ENCODE measurements around the gene BRIX1. TPM values are rescaled to one million over a fixed set of nuclear protein-coding genes. Genes with fewer than 3 reads are reported as not detected.
A peak's percentile ranks its signal among the peaks of the same experiment; 100 is the strongest.
"Not testable (repeated sequence)": the region's sequence is repeated elsewhere in the genome, so short reads cannot be mapped to it uniquely, and the experiment has no call there.

Gene BRIX1
- total and polyA plus RNA-seq, 5 donors = 12.4 to 20.8 (median 13.6) TPM

- Histone ChIP-seq H3K27me3 (ENCODE audit: control insufficient read depth, insufficient read depth) (no peaks in the 10 kb centered on the region), H3K4me3 (ENCODE audit: low read length) (peak overlapping the region; percentile 94), H3K4me1 (ENCODE audit: control insufficient read depth, insufficient read depth, low read length) (peaks cover 4% of the 10 kb centered on the region), H3K27ac (ENCODE audit: low read length) (peak overlapping the region; percentile 88), H3K9me3 (ENCODE audit: control insufficient read depth, low read length) (no peaks in the 10 kb centered on the region)
- ATAC-seq (peak; percentile 7 to 20), DNase-seq (peak; percentile 29 to 75 (median 69))
- 3% methylated on average over 20 of the region's 20 CpGs for WGBS
- intact Hi-C loops (cut with DNase I) = no loop called here
Measured at GRCh38 chr5:34914671-34915138, 806 bp upstream of the BRIX1 start.

- ATAC-seq (no peak), DNase-seq (no peak)
- Histone ChIP-seq H3K27ac (ENCODE audit: low read length) (peak overlapping the region; percentile 68), H3K4me3 (ENCODE audit: low read length) (peak overlapping the region; percentile 94), H3K4me1 (ENCODE audit: control insufficient read depth, insufficient read depth, low read length) (peaks cover 4% of the 10 kb centered on the region), H3K9me3 (ENCODE audit: control insufficient read depth, low read length) (no peaks in the 10 kb centered on the region), H3K27me3 (ENCODE audit: control insufficient read depth, insufficient read depth) (no peaks in the 10 kb centered on the region)
- intact Hi-C loops (cut with DNase I) = no loop called here
- WGBS = 0% methylated on average over 20 of the region's 20 CpGs
Measured at GRCh38 chr5:34915856-34916192, 313 bp downstream of the BRIX1 start.

- Histone ChIP-seq H3K9me3 (ENCODE audit: control insufficient read depth, low read length) (no peaks in the 10 kb centered on the region), H3K4me1 (ENCODE audit: control insufficient read depth, insufficient read depth, low read length) (peaks cover 4% of the 10 kb centered on the region), H3K27ac (ENCODE audit: low read length) (no peak overlapping the region), H3K27me3 (ENCODE audit: control insufficient read depth, insufficient read depth) (no peaks in the 10 kb centered on the region), H3K4me3 (ENCODE audit: low read length) (peak overlapping the region; percentile 94)
- ATAC-seq (no peak), DNase-seq (no peak)
- intact Hi-C loops (cut with DNase I) = no loop called here
- WGBS = 15% methylated on average over 6 of the region's 6 CpGs
Measured at GRCh38 chr5:34916518-34916917, 1.0 kb downstream of the BRIX1 start.

- no peak for ATAC-seq
Measured at GRCh38 chr5:34918025-34918424, 2.5 kb downstream of the BRIX1 start.

GRCh38 chr5:34919077-34919476, 3.6 kb downstream of the BRIX1 start:
- Histone ChIP-seq H3K27me3 (ENCODE audit: control insufficient read depth, insufficient read depth) (no peaks in the 10 kb centered on the region), H3K9me3 (ENCODE audit: control insufficient read depth, low read length) (no peaks in the 10 kb centered on the region), H3K4me3 (ENCODE audit: low read length) (no peak overlapping the region), H3K27ac (ENCODE audit: low read length) (no peak overlapping the region), H3K4me1 (ENCODE audit: control insufficient read depth, insufficient read depth, low read length) (peaks cover 4% of the 10 kb centered on the region)
- intact Hi-C loops (cut with DNase I) = no loop called here
- ATAC-seq (no peak), DNase-seq (no peak)
- 86% methylated on average over 4 of the region's 4 CpGs for WGBS

More at GRCh38 chr5:34918025-34918424, 2.5 kb downstream of the BRIX1 start:
- Histone ChIP-seq H3K27me3 (ENCODE audit: control insufficient read depth, insufficient read depth) (no peaks in the 10 kb centered on the region), H3K4me1 (ENCODE audit: control insufficient read depth, insufficient read depth, low read length) (peaks cover 4% of the 10 kb centered on the region), H3K9me3 (ENCODE audit: control insufficient read depth, low read length) (no peaks in the 10 kb centered on the region), H3K4me3 (ENCODE audit: low read length) (no peak overlapping the region), H3K27ac (ENCODE audit: low read length) (no peak overlapping the region)
- DNase-seq = no peak
- intact Hi-C loops (cut with DNase I) = no loop called here
- 81% methylated on average over 4 of the region's 4 CpGs for WGBS

GRCh38 chr5:34923256-34923655, 7.7 kb downstream of the BRIX1 start:
- H3K4me1 ChIP-seq (ENCODE audit: control insufficient read depth, insufficient read depth, low read length); H3K27ac ChIP-seq (ENCODE audit: low read length); intact Hi-C loops (cut with DNase I); H3K9me3 ChIP-seq (ENCODE audit: control insufficient read depth, low read length); H3K27me3 ChIP-seq (ENCODE audit: control insufficient read depth, insufficient read depth); DNase-seq; ATAC-seq; H3K4me3 ChIP-seq (ENCODE audit: low read length): not testable (repeated sequence)
- 93% methylated on average over 9 of the region's 9 CpGs for WGBS

- Histone ChIP-seq H3K4me3 (ENCODE audit: low read length) (no peak overlapping the region), H3K9me3 (ENCODE audit: control insufficient read depth, low read length) (no peaks in the 10 kb centered on the region), H3K4me1 (ENCODE audit: control insufficient read depth, insufficient read depth, low read length) (no peaks in the 10 kb centered on the region), H3K27me3 (ENCODE audit: control insufficient read depth, insufficient read depth) (no peaks in the 10 kb centered on the region), H3K27ac (ENCODE audit: low read length) (no peak overlapping the region)
- intact Hi-C loops (cut with DNase I) = no loop called here
- ATAC-seq (peak in 1 of 2 donors; percentile 52), DNase-seq (no peak)
- WGBS = 49% methylated on average over 3 of the region's 3 CpGs
Measured at GRCh38 chr5:34923694-34924461, 8.4 kb downstream of the BRIX1 start.

GRCh38 chr5:34924462-34924765, 8.9 kb downstream of the BRIX1 start:
- Histone ChIP-seq H3K4me3 (ENCODE audit: low read length) (no peak overlapping the region), H3K27ac (ENCODE audit: low read length) (no peak overlapping the region), H3K9me3 (ENCODE audit: control insufficient read depth, low read length) (no peaks in the 10 kb centered on the region), H3K27me3 (ENCODE audit: control insufficient read depth, insufficient read depth) (no peaks in the 10 kb centered on the region), H3K4me1 (ENCODE audit: control insufficient read depth, insufficient read depth, low read length) (no peaks in the 10 kb centered on the region)
- DNase-seq (no peak), ATAC-seq (no peak)
- intact Hi-C loops (cut with DNase I) = no loop called here

- no peak overlapping the region for H3K27ac ChIP-seq (ENCODE audit: low read length)
Measured at GRCh38 chr5:34926318-34926888, 10.9 kb downstream of the BRIX1 start.

GRCh38 chr5:34927785-34928184, 12.3 kb downstream of the BRIX1 start:
- intact Hi-C loops (cut with DNase I) = no loop called here
- Histone ChIP-seq H3K27me3 (ENCODE audit: control insufficient read depth, insufficient read depth) (no peaks in the 10 kb centered on the region), H3K4me1 (ENCODE audit: control insufficient read depth, insufficient read depth, low read length) (no peaks in the 10 kb centered on the region), H3K9me3 (ENCODE audit: control insufficient read depth, low read length) (no peaks in the 10 kb centered on the region), H3K27ac (ENCODE audit: low read length) (no peak overlapping the region), H3K4me3 (ENCODE audit: low read length) (no peak overlapping the region)
- 98% methylated on average over 5 of the region's 5 CpGs for WGBS
- ATAC-seq (no peak), DNase-seq (no peak)

More at GRCh38 chr5:34926318-34926888, 10.9 kb downstream of the BRIX1 start:
- DNase-seq (no peak), ATAC-seq (no peak)
- WGBS = 90% methylated on average over 3 of the region's 3 CpGs
- intact Hi-C loops (cut with DNase I) = no loop called here
- Histone ChIP-seq H3K27me3 (ENCODE audit: control insufficient read depth, insufficient read depth) (no peaks in the 10 kb centered on the region), H3K4me3 (ENCODE audit: low read length) (no peak overlapping the region), H3K9me3 (ENCODE audit: control insufficient read depth, low read length) (no peaks in the 10 kb centered on the region), H3K4me1 (ENCODE audit: control insufficient read depth, insufficient read depth, low read length) (no peaks in the 10 kb centered on the region)

- no peak for ATAC-seq
- 90% methylated on average over 5 of the region's 5 CpGs for WGBS
- H3K4me3 ChIP-seq (ENCODE audit: low read length) = no peak overlapping the region
Measured at GRCh38 chr5:34928267-34928666, 12.8 kb downstream of the BRIX1 start.

More at GRCh38 chr5:34928267-34928666, 12.8 kb downstream of the BRIX1 start:
- no peaks in the 10 kb centered on the region for H3K9me3 ChIP-seq (ENCODE audit: control insufficient read depth, low read length)
- no peaks in the 10 kb centered on the region for H3K4me1 ChIP-seq (ENCODE audit: control insufficient read depth, insufficient read depth, low read length)
- H3K27me3 ChIP-seq (ENCODE audit: control insufficient read depth, insufficient read depth) = no peaks in the 10 kb centered on the region
- H3K27ac ChIP-seq (ENCODE audit: low read length) = no peak overlapping the region
- no peak for DNase-seq
- intact Hi-C loops (cut with DNase I) = no loop called here

Data from right cardiac atrium (tissue), 5 donors.